Neural cell (in vitro differentiated cells): Measurements from ENCODE around the gene SPATA19. TPM values are rescaled to one million over a fixed set of nuclear protein-coding genes. Genes with fewer than 3 reads are reported as not detected.

Experiments
- H2AFZ ChIP-seq: fragments of 200-600, 300-800 bp; sonication (generic), shearing (Covaris generic); 2 replicates; pipeline ENCODE4 v1.6.0; 2014; ENCODE audit warnings: low read depth, mild to moderate bottlenecking, antibody characterized with exemption, low read length, moderate library complexity
- H3F3A ChIP-seq: fragments of 200-600 bp; shearing (Covaris generic); 2 replicates; pipeline ENCODE4 v1.6.1; 2016; ENCODE audit warnings: mild to moderate bottlenecking, moderate library complexity, mixed read lengths, antibody characterized with exemption, low read length; ENCODE audit not compliant: insufficient read depth, poor library complexity, severe bottlenecking
- H3K27ac ChIP-seq: fragments of 200-600, 300-800 bp; sonication (generic), shearing (Covaris generic); 2 replicates; pipeline ENCODE4 v1.5.1; 2014; ENCODE audit warnings: mild to moderate bottlenecking, low read length, moderate library complexity
- H3K27me3 ChIP-seq: fragments of 300-800, 200-600 bp; sonication (generic), shearing (Covaris generic); 2 replicates; pipeline ENCODE4 v1.6.0; 2014; ENCODE audit warnings: mild to moderate bottlenecking, low read depth, low read length, moderate library complexity; ENCODE audit not compliant: insufficient read depth
- H3K36me3 ChIP-seq: fragments of 300-800, 200-600 bp; sonication (generic), shearing (Covaris generic); 2 replicates; pipeline ENCODE4 v1.5.1; 2014; ENCODE audit warnings: mild to moderate bottlenecking, antibody characterized with exemption, low read length, moderate library complexity; ENCODE audit not compliant: insufficient read depth
- H3K4me2 ChIP-seq: fragments of 300-800, 200-600 bp; sonication (generic), shearing (Covaris generic); 2 replicates; pipeline ENCODE4 v1.6.0; 2014; ENCODE audit warnings: mild to moderate bottlenecking, low read length
- H3K4me3 ChIP-seq: fragments of 300-800, 200-600 bp; sonication (generic), shearing (Covaris generic); 2 replicates; pipeline ENCODE4 v1.5.1; 2014; ENCODE audit warnings: mild to moderate bottlenecking, low read length, moderate library complexity
- H3K79me2 ChIP-seq: fragments of 200-600 bp; shearing (Covaris generic); replicated peaks from 2 replicates; pipeline ENCODE4 v1.6.0; 2014; ENCODE audit warnings: mild to moderate bottlenecking, low read length, moderate library complexity; ENCODE audit not compliant: insufficient read depth
- H3K9ac ChIP-seq: fragments of 300-800, 200-600 bp; sonication (generic), shearing (Covaris generic); 2 replicates; pipeline ENCODE4 v1.6.1; 2016; ENCODE audit warnings: mild to moderate bottlenecking, low read length, mixed read lengths
- H3K9me2 ChIP-seq: fragments of 200-600 bp; shearing (Covaris generic); 2 replicates; pipeline ENCODE4 v1.6.1; 2016; ENCODE audit warnings: mild to moderate bottlenecking, low read length, mixed read lengths; ENCODE audit not compliant: insufficient read depth
- H3K9me3 ChIP-seq: fragments of 200-600, 300-800 bp; sonication (generic), shearing (Covaris generic); 2 replicates; pipeline ENCODE4 v1.6.1; 2016; ENCODE audit warnings: mild to moderate bottlenecking, mixed run types, low read length, moderate library complexity, mixed read lengths
- H4K20me1 ChIP-seq: fragments of 200-600 bp; shearing (Covaris generic); 2 replicates; pipeline ENCODE4 v1.6.1; 2016; ENCODE audit warnings: mild to moderate bottlenecking, mixed run types; ENCODE audit not compliant: insufficient read depth
- EP300 ChIP-seq: fragments of 450-650 bp; conservative IDR thresholded peaks from 2 replicates; pipeline ENCODE4 v1.6.1; 2014; ENCODE audit warnings: antibody characterized with exemption, mild to moderate bottlenecking, moderate library complexity; ENCODE audit not compliant: poor library complexity, severe bottlenecking
- EZH2 ChIP-seq: fragments of 200-600, 300-800 bp; shearing (Covaris generic), sonication (generic); IDR thresholded peaks from 2 replicates; pipeline ENCODE4 v1.6.1; 2014; ENCODE audit warnings: antibody characterized with exemption, low read length, borderline replicate concordance, mild to moderate bottlenecking; ENCODE audit not compliant: insufficient read depth, poor library complexity, severe bottlenecking
- MXI1 ChIP-seq: fragments of 450-650 bp; conservative IDR thresholded peaks from 2 replicates; pipeline ENCODE4 v1.6.1; 2014; ENCODE audit warnings: antibody characterized with exemption, mild to moderate bottlenecking; ENCODE audit not compliant: poor library complexity, severe bottlenecking
- POLR2AphosphoS5 ChIP-seq: IDR thresholded peaks from 2 replicates; pipeline ENCODE4 v1.6.1; 2012
- RAD21 ChIP-seq: fragments of 450-650 bp; conservative IDR thresholded peaks from 2 replicates; pipeline ENCODE4 v1.6.1; 2014; ENCODE audit warnings: antibody characterized with exemption, mild to moderate bottlenecking, moderate library complexity
- SMC3 ChIP-seq: fragments of 450-650 bp; conservative IDR thresholded peaks from 2 replicates; pipeline ENCODE4 v1.6.1; 2014; ENCODE audit warnings: antibody characterized with exemption, mild to moderate bottlenecking, moderate library complexity; ENCODE audit not compliant: poor library complexity
- TAF1 ChIP-seq: IDR thresholded peaks from 2 replicates; pipeline ENCODE4 v1.6.1; 2012; ENCODE audit warnings: low read depth
- polyA plus RNA-seq: library from polyadenylated mRNA; depleted of rRNA; stranded (reverse); fragments of >200 nt; gene quantifications from 2 replicates; pipeline ENCODE4 v1.2.3, GENCODE V29; 2014
- TF ChIP-seq, protein P1 (sequence below): fragments of 450-650 bp; IDR thresholded peaks from 2 replicates; pipeline ENCODE4 v1.5.1; 2014; ENCODE audit warnings: antibody characterized with exemption, mild to moderate bottlenecking, moderate library complexity; ENCODE audit not compliant: poor library complexity, severe bottlenecking
- TF ChIP-seq, protein P2 (sequence below): IDR thresholded peaks from 2 replicates; pipeline ENCODE4 v1.6.1; 2012; ENCODE audit warnings: borderline replicate concordance

Gene SPATA19
- polyA plus RNA-seq, 1 donor from 2014 or later: not detected

DNA sequence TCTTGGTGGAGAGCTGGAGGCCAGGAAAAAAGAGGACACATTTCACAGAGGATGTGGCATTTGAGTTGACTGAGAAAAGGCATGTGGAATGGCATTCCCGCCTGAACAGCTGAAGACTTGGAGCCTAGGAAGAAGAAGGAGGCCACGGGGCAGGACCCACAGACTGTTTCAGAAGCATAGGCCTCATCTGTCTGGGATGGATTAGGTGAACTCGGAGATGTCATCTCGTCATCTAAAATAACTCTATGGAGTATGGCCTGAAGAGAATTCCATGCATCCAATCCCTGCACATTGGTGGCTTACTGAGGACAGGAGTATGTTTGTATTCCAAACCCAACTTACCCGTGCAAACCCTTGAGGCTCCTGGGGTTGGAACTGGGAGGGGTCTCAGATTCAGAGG is 16.4 kb downstream of the SPATA19 start:
- Histone ChIP-seq H2AFZ (no peak overlapping the region), H3K9ac (no peak overlapping the region), H3K79me2 (no peaks in the 10 kb centered on the region), H3K27ac (no peak overlapping the region), H3K9me3 (no peaks in the 10 kb centered on the region), H3K36me3 (no peaks in the 10 kb centered on the region), H3F3A (no peaks in the 10 kb centered on the region), H4K20me1 (no peaks in the 10 kb centered on the region), H3K9me2 (no peaks in the 10 kb centered on the region), H3K4me3 (no peak overlapping the region), H3K4me2 (no peak overlapping the region), H3K27me3 (no peaks in the 10 kb centered on the region)
- TF ChIP-seq, protein P1, sequence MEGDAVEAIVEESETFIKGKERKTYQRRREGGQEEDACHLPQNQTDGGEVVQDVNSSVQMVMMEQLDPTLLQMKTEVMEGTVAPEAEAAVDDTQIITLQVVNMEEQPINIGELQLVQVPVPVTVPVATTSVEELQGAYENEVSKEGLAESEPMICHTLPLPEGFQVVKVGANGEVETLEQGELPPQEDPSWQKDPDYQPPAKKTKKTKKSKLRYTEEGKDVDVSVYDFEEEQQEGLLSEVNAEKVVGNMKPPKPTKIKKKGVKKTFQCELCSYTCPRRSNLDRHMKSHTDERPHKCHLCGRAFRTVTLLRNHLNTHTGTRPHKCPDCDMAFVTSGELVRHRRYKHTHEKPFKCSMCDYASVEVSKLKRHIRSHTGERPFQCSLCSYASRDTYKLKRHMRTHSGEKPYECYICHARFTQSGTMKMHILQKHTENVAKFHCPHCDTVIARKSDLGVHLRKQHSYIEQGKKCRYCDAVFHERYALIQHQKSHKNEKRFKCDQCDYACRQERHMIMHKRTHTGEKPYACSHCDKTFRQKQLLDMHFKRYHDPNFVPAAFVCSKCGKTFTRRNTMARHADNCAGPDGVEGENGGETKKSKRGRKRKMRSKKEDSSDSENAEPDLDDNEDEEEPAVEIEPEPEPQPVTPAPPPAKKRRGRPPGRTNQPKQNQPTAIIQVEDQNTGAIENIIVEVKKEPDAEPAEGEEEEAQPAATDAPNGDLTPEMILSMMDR: no peak
- TF ChIP-seq, protein P2, sequence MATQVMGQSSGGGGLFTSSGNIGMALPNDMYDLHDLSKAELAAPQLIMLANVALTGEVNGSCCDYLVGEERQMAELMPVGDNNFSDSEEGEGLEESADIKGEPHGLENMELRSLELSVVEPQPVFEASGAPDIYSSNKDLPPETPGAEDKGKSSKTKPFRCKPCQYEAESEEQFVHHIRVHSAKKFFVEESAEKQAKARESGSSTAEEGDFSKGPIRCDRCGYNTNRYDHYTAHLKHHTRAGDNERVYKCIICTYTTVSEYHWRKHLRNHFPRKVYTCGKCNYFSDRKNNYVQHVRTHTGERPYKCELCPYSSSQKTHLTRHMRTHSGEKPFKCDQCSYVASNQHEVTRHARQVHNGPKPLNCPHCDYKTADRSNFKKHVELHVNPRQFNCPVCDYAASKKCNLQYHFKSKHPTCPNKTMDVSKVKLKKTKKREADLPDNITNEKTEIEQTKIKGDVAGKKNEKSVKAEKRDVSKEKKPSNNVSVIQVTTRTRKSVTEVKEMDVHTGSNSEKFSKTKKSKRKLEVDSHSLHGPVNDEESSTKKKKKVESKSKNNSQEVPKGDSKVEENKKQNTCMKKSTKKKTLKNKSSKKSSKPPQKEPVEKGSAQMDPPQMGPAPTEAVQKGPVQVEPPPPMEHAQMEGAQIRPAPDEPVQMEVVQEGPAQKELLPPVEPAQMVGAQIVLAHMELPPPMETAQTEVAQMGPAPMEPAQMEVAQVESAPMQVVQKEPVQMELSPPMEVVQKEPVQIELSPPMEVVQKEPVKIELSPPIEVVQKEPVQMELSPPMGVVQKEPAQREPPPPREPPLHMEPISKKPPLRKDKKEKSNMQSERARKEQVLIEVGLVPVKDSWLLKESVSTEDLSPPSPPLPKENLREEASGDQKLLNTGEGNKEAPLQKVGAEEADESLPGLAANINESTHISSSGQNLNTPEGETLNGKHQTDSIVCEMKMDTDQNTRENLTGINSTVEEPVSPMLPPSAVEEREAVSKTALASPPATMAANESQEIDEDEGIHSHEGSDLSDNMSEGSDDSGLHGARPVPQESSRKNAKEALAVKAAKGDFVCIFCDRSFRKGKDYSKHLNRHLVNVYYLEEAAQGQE: no peak
- TF ChIP-seq POLR2AphosphoS5: no peak

DNA sequence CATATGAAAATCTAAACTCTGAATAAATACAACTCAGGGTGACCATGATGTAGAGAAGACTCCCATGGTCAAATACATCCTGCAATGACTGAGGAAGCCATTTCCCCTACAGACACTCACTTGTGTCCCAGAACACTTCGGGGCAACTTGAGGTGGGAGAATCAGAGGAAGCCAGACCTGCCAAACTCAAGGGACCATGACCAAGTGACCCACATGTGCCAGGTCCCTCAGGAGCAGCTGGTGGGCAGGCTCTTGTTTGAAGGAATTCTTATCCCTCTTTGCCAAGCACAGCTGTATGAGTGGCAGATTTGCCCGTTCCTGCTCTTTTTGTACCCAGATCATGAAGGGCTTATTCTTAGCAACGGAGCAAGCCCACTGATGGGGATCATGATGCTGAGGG is 17.8 kb downstream of the SPATA19 start:
- no peaks in the 10 kb centered on the region for H3K27me3 ChIP-seq
- no peak overlapping the region for H3K9ac ChIP-seq
- H2AFZ ChIP-seq: no peak overlapping the region
- no peaks in the 10 kb centered on the region for H3K36me3 ChIP-seq
- H3K4me3 ChIP-seq: no peak overlapping the region
- TF ChIP-seq MXI1 (no peak), EP300 (no peak), EZH2 (no peak), SMC3 (no peak), POLR2AphosphoS5 (no peak), TAF1 (no peak), RAD21 (no peak)
- TF ChIP-seq, protein P2: no peak
- TF ChIP-seq, protein P1: no peak
- H3K27ac ChIP-seq: no peak overlapping the region
- no peaks in the 10 kb centered on the region for H3K79me2 ChIP-seq
- no peaks in the 10 kb centered on the region for H3K9me2 ChIP-seq
- no peaks in the 10 kb centered on the region for H3K9me3 ChIP-seq
- no peaks in the 10 kb centered on the region for H4K20me1 ChIP-seq
- H3F3A ChIP-seq: no peaks in the 10 kb centered on the region
- H3K4me2 ChIP-seq: no peak overlapping the region
